SU-DHL-6 (cell line): ENCODE data around the gene SPAG7.

Source experiments
- EZH2phosphoT487 ChIP-seq: fragments of 200-600 bp; sonication (generic), shearing (Covaris generic); conservative IDR thresholded peaks from 2 replicates; pipeline ENCODE4 v1.6.1; 2018; ENCODE audit warnings: mild to moderate bottlenecking, antibody characterized with exemption, low read length, moderate library complexity, mixed read lengths
- TF ChIP-seq, protein P1 (sequence below): fragments of 200-600 bp; sonication (generic); IDR thresholded peaks from one replicate; pipeline ENCODE4 v1.5.1; 2017; ENCODE audit warnings: antibody characterized with exemption, mild to moderate bottlenecking, low read length, moderate library complexity; ENCODE audit not compliant: insufficient read depth, poor library complexity, severe bottlenecking

DNA sequence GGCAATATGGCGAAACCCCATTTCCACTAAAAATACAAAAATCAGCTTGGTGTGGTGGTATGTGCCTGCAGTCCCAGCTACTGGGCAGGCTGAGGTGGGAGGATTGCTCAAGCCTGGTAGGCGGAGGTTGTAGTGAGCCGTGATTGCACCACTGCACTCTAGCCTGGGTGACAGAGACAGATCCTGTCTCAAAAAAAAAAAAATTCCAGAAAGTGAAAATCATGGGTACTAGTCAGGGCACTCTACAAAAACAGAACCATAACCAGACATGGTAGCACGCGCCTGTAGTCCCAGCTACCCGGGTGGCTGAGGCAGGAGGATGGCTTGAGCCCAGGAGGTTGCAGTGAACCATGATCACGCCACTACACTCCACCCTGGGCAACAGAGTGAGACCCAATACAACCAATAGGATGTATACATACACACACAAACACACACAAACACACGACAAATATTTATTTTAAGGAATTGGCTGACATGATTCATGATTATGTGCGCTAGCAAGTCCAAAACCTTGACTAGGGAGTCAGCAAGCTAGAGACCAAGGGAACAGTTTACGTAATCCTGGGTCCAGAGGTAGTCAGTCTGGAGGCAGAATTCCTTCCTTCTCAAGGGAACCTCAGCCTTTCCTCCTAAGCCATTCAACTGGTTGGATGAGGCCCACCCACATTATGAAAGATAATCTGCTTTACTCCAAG, 47.1 kb downstream of the SPAG7 start:
- TF ChIP-seq, protein P1, sequence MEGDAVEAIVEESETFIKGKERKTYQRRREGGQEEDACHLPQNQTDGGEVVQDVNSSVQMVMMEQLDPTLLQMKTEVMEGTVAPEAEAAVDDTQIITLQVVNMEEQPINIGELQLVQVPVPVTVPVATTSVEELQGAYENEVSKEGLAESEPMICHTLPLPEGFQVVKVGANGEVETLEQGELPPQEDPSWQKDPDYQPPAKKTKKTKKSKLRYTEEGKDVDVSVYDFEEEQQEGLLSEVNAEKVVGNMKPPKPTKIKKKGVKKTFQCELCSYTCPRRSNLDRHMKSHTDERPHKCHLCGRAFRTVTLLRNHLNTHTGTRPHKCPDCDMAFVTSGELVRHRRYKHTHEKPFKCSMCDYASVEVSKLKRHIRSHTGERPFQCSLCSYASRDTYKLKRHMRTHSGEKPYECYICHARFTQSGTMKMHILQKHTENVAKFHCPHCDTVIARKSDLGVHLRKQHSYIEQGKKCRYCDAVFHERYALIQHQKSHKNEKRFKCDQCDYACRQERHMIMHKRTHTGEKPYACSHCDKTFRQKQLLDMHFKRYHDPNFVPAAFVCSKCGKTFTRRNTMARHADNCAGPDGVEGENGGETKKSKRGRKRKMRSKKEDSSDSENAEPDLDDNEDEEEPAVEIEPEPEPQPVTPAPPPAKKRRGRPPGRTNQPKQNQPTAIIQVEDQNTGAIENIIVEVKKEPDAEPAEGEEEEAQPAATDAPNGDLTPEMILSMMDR = no peak
- no peak for TF ChIP-seq EZH2phosphoT487
